Dedifferentiated amniotic fluid mesenchymal stem cell (primary cell): ENCODE results near the gene MPC2.

Experiments
- DNase-seq: peaks from one replicate; pipeline ENCODE4 v3.0.0-alpha.2; 2016; ENCODE audit errors: extremely low spot score

MPC2 gene

GRCh38 chr1:167936930-167937708 lies at the start of gene MPC2:
Gene MPC2 (minus strand): TSS chr1:167937072. CDS start chr1:167935841, 1,231 bp downstream.
- DNase-seq, result peak; percentile 69

DNA sequence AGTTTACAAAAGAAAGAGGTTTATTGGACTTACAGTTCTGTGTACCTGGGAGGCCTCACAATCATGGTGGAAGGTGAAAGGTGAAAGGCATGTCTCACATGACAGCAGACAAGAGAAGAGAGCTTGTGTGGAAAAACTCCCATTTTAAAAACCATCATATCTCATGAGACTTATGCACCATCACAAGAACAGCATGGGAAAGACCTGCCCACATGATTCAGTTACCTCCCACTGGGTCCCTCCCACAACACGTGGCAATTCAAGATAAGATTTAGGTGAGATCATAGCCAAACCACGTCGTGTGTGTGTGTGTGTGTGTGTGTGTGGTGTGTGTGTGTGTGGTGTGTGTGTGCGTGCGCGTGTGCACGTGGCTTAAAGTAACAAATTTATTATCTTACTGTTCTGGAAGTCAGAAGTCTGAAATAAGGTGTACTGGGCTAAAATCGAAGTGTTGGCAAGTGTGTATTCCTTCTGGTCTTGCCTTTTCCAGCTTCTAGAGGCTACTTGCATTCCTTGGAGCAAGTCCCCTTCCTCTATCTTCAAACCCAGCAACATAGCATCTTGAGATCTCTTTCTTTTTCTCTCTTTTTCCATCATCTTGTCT lies 48.1 kb upstream of the MPC2 start:
- no peak for DNase-seq

DNA sequence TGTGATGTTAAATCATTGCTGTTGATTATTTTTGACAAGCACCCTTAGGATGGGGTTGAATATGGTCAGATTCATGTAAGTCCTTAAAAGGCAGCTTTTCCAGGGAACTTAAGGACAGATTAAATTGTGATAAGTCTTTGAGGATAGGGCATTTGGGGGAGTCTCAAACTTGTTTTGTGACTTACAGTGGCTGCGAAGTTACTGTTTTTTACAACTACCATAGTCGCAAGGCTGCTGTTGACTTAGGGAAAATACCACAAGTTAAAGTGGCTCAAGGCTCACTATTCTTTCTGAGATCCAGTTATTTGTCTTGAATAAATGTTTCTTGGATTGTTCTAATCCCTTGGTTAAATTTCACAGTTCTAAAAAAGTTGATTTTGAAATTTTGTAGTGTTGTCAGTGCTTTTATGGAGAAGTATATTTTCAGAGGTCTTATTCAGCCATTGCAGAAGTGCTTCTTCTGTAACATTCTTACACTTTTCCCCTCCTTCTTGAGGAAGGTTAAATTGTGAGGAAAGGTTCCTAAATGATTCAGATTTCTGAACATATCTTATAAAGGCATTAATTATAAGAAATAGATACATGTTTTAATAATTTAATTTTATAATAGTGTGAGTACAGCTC lies 47.0 kb upstream of the MPC2 start:
- no peak for DNase-seq

DNA sequence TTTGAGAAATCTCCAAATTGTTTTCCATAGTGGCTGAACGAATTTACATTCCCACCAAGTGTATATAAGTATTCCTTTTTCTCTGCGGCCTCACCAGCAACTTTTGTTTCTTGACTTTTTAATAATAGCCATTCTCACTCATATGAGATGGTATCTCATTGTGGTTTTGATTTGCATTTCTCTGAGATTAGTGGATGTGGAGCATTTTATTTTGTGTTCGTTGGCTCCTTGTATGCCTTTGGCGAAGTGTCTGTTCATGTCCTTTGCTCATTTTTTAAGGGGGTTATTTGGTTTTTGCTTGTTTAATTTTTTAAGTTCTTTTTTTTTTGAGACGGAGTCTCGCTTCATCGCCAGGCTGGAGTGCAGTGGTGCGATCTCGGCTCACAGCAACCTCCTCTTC lies 45.1 kb upstream of the MPC2 start:
- DNase-seq, result no peak

- no peak for DNase-seq
Observed at GRCh38 chr1:167977245-167977644, 40.4 kb upstream of the MPC2 start.

DNA sequence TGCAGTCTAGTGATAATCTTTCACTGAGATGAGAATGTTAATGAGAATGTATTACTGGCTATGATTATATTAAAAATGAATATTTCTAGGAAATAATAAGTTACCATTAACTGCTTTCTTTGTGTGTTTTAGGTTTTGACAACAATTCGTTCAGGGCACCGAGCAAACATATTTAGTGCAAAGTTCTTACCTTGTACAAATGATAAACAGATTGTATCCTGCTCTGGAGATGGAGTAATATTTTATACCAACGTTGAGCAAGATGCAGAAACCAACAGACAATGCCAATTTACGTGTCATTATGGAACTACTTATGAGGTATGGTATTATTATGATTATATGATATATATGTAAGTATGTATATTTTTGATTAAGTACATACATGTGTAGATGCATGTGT lies 37.8 kb upstream of the MPC2 start:
- DNase-seq, result no peak

DNA sequence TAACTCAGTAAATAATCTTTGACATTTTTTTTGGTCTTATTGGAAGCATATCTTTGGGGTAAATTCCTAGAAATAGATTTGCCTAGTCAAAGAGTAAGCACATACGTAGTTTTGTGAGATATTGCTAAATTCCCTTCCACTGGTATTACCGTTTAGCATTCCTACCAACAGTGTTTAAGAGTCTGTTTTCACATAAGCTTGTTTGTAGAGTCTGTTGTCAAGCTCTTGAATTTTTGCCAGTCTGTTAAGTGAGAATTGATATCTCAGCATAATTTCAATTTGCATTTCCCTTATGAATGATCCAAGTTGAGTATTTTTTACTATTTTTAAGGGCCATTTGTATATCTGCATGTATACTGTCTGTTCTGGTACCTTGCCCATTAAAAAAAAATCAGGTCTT lies 37.0 kb upstream of the MPC2 start:
- DNase-seq, result no peak

- no peak for DNase-seq
Observed at GRCh38 chr1:167968569-167968968, 31.7 kb upstream of the MPC2 start.

- no peak for DNase-seq
Observed at GRCh38 chr1:167966050-167966449, 29.2 kb upstream of the MPC2 start.

GRCh38 chr1:167964646-167965045 lies 27.8 kb upstream of the MPC2 start:
- no peak for DNase-seq

GRCh38 chr1:167957710-167958109 lies 20.8 kb upstream of the MPC2 start:
- no peak for DNase-seq

DNA sequence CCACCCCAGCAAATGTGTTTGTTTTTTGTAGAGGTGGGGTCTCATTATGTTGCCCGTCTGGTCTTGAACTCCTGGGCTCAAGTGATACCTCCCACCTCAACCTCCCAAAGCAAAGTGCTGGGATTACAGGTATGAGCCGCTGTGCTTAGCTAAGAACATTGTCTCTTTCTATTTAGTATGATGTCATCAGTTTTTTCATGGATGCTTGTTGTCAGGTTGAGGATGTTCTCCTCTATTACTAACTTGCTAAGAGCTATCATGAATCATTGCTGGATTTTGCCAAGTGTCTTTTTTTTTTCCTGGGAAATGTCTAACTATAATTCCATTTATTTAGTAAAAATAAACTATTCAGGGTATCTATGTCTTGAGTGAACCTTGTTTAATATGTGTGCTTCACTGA lies 19.0 kb upstream of the MPC2 start:
- DNase-seq, result no peak

GRCh38 chr1:167950569-167950968 lies 13.7 kb upstream of the MPC2 start:
- no peak for DNase-seq

DNA sequence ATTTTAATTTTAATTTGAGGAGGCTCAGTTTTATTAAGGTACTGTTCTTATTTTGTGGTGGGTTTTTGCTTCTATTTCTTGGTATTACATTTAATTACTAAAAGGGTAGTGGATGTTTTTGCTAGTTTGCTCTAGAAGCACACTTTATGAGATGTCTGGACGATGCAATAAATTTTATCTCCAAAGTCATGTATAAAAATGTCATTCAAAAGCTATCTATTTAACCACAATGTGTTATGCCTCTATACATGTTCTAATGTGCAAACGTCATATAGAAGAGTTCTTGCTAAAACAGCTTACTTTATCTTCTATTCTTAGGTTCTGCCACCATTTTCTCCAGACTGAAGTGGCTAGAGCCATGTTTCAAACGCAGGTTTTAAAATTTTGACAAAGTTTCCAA lies 12.9 kb upstream of the MPC2 start:
- no peak for DNase-seq

DNA sequence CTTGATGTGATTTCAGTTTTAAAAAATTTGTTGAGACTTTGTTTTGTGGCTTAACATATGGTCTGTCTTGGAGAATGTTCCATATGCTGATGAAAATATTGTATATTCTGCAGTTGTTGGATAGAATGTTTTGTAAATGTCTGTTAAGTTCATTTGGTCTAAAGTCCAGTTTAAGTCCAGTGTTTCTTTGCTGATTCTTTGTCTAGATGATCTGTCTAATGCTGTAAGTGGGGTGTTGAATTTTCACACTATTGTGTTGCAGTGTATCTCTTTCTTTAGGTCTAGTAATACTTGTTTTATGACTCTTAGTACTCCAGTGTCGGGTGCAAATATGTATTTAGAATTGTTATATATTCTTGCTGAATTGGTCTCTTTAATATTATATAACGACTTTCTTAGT lies 10.9 kb upstream of the MPC2 start:
- no peak for DNase-seq

DNA sequence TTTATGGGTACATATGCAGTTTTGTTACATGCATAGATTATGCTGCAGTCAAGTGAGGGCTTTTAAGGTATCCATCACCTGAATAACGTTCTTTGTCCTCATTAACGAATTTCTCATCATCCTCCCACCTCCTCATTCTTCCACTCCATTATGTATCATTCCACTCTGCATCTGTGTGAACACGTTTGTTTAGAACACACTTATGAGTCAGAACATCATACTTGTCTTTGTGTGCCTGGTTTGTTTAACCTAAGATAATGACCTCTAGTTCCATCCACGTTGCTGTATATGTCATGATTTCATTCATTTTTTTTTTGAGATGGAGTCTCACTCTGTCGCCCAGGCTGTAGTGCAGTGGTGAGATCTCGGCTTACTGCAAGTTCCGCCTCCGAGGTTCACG lies 6.7 kb upstream of the MPC2 start:
- no peak for DNase-seq

DNA sequence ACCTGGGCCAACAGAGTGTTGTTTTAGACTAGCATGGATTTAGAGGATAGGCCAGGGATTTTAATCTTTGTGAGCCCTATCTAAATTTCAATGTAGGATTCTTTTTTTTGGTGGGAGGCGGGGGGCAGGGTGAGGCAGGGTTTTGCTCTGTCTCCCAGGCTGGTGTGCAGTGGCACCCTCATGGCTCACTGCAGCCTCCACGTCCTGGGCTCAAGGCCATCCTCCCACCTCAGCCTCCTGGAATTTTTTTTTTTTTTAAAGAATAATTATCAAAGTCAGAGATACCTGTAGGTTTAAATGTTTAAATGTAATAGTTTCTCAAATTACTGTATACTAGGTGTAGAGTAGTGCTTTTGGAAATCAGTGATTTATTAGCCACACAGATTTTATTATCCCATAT lies 3.4 kb upstream of the MPC2 start:
- DNase-seq, result no peak

- DNase-seq, result no peak
Observed at GRCh38 chr1:167938080-167938636, 1.3 kb upstream of the MPC2 start.

GRCh38 chr1:167937709-167938010 lies 788 bp upstream of the MPC2 start:
- no peak for DNase-seq

GRCh38 chr1:167936068-167936929 lies 573 bp downstream of the MPC2 start, which contains the start of gene DCAF6:
Gene DCAF6 (plus strand): TSS chr1:167936683. CDS start chr1:167936912, 229 bp downstream.
- DNase-seq, result peak; percentile 97

DNA sequence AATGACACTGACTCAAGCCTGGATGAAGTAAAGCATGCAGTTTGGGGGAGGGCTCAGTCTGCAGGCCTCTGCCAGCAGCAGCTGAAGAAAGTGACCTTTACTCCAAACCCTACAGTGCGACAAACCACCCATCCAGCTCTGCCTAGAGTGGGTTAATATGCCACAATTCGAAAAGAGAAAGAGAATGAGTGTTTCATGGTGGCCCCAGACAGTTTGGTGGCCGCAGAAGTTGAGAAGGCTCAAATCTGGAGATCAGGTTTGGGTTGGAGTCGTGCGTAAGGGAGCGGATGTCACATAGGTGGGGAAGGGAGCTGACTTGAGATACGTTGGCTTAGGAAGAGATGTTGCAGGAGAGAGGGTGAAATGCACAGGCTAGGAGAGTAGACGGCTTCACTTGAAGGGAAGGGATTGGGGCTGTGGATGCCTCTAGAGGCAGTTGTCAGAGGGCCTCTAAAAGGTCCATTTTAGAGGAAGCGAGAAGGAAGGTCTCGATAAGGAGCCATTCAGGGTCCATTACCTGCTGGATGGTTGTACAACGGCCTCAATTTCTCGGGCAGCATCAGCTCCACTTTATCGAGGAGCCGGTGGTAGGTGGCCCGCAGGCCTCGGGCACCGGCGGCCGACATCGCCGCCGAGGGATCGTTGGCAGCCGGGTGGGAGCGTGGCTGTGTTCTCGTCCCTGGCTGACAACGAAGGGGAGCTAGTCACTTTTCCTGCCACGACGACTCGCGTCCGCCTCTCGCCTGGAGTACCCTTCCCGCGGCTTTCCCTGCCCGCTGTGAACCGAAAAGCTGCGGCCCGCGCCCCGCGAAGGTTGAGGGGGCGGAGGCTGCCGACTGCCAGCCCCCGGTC lies 1.4 kb downstream of the MPC2 start:
- peak; percentile 33 for DNase-seq
